ENCODE data around the gene RIN2.

RIN2 gene

GRCh38 chr20:19738951-19739350 is 19.1 kb upstream of the RIN2 start:
- no peak for FAIRE-seq
- TF ChIP-seq CTCF (IDR thresholded peaks at IDR 0.05; ENCODE audit: insufficient read depth, missing control alignments): no peak

GRCh38 chr20:19739351-19739750 is 18.7 kb upstream of the RIN2 start:
- no peak for TF ChIP-seq CTCF (IDR thresholded peaks at IDR 0.05; ENCODE audit: insufficient read depth, missing control alignments)
- FAIRE-seq: no peak

More at GRCh38 chr20:19738951-19739350, 19.1 kb upstream of the RIN2 start:
- no peak for DNase-seq (ENCODE audit: insufficient read length, low spot score)

GRCh38 chr20:19740512-19740911 is 17.5 kb upstream of the RIN2 start:
- FAIRE-seq: no peak
- no peak for TF ChIP-seq CTCF (IDR thresholded peaks at IDR 0.05; ENCODE audit: insufficient read depth, missing control alignments)
- no peak for DNase-seq (ENCODE audit: insufficient read length, low spot score)

More at GRCh38 chr20:19739351-19739750, 18.7 kb upstream of the RIN2 start:
- DNase-seq (ENCODE audit: insufficient read length, low spot score): no peak

GRCh38 chr20:19741924-19742323 is 16.1 kb upstream of the RIN2 start:
- DNase-seq (ENCODE audit: insufficient read length, low spot score): no peak
- no peak for TF ChIP-seq CTCF (IDR thresholded peaks at IDR 0.05; ENCODE audit: insufficient read depth, missing control alignments)
- FAIRE-seq: no peak

GRCh38 chr20:19742974-19743639 is 15.0 kb upstream of the RIN2 start:
- DNase-seq (ENCODE audit: insufficient read length, low spot score) (no peak), FAIRE-seq (no peak)
- no peak for TF ChIP-seq CTCF (IDR thresholded peaks at IDR 0.05; ENCODE audit: insufficient read depth, missing control alignments)

- no peak for TF ChIP-seq CTCF (IDR thresholded peaks at IDR 0.05; ENCODE audit: insufficient read depth, missing control alignments)
- DNase-seq (ENCODE audit: insufficient read length, low spot score) (no peak), FAIRE-seq (no peak)
Measured at GRCh38 chr20:19743640-19743995, 14.4 kb upstream of the RIN2 start.

- no peak for TF ChIP-seq CTCF (IDR thresholded peaks at IDR 0.05; ENCODE audit: insufficient read depth, missing control alignments)
- DNase-seq (ENCODE audit: insufficient read length, low spot score) (no peak), FAIRE-seq (no peak)
Measured at GRCh38 chr20:19745106-19745505, 13.0 kb upstream of the RIN2 start.

All from D721Med (cell line).